Heart left ventricle (tissue), 16 donors: ENCODE measurements around the gene PDYN. TPM values are rescaled to one million over a fixed set of nuclear protein-coding genes. Genes with fewer than 3 reads are reported as not detected.

Source experiments
- ATAC-seq, 4 donors: fragments of 200-7000 bp; cut with Tn5 transposase; one replicate each; pipeline ENCODE4 v1.9.1; 2020 to 2022; ENCODE audit warnings: moderate library complexity in 4 of 4, mild to moderate bottlenecking in 3 of 4, moderate number of reproducible peaks in 1 of 4
- DNase-seq, 5 donors: peaks; one replicate each; pipeline ENCODE4 v3.0.0-alpha.2; 2020
- H3K27ac ChIP-seq, 12 donors: fragments of 200-600 bp; sonication (generic) in 4 of 12; one replicate each; pipeline versions ENCODE4 v1.5.0 to v1.8.0; 2016 to 2022; ENCODE audit warnings: mild to moderate bottlenecking in 2 of 12
- H3K27me3 ChIP-seq, 9 donors: fragments of 200-600 bp; sonication (generic) in 2 of 9; one replicate each; pipeline versions ENCODE4 v1.5.1 to v1.8.0; 2016 to 2022; ENCODE audit warnings: mild to moderate bottlenecking in 3 of 9
- H3K36me3 ChIP-seq, 9 donors: fragments of 200-600 bp; sonication (generic) in 2 of 9; one replicate each; pipeline versions ENCODE4 v1.5.0 to v1.8.0; 2018 to 2022; ENCODE audit warnings: mild to moderate bottlenecking in 2 of 9
- H3K4me1 ChIP-seq, 12 donors: fragments of 200-600 bp; sonication (generic) in 4 of 12; one replicate each; pipeline versions ENCODE4 v1.5.0 to v1.8.0; 2016 to 2022; ENCODE audit warnings: mild to moderate bottlenecking in 3 of 12
- H3K4me3 ChIP-seq, 12 donors: fragments of 200-600 bp; sonication (generic) in 4 of 12; one replicate each; pipeline versions ENCODE4 v1.5.0 to v1.8.0; 2017 to 2022; ENCODE audit warnings: mild to moderate bottlenecking in 9 of 12, moderate library complexity in 4 of 12
- H3K9me3 ChIP-seq, 12 donors: fragments of 200-600 bp; sonication (generic) in 4 of 12; one replicate each; pipeline versions ENCODE4 v1.5.0 to v1.8.0; 2016 to 2022; ENCODE audit warnings: mild to moderate bottlenecking in 1 of 12
- POLR2A ChIP-seq, 2 donors: fragments of 450-650 bp; IDR thresholded peaks; one replicate each; pipeline ENCODE4 v1.6.1; 2017; ENCODE audit warnings: antibody characterized with exemption in 2 of 2, mild to moderate bottlenecking in 2 of 2, moderate library complexity in 2 of 2
- WGBS, 4 donors: extraction: QIAGEN DNeasy Blood & Tissue Kit in 2 of 4; methylation state at CpG; one replicate each; pipeline versions ENCODE4 v1.1.5 to v1.1.7; 2013 to 2018; 5-methylcytosine and 5-hydroxymethylcytosine counted together
- intact Hi-C, 10 donors: fragments of 100-400 bp; cut with DNase I; formaldehyde crosslinking; loops; one replicate each; pipeline versions ENCODE4 v1.11.1 to v1.14.2; 2022
- polyA plus RNA-seq, 2 donors: library from polyadenylated mRNA; stranded (reverse); fragments of 200-250 nt; gene quantifications; one replicate each; pipeline ENCODE4 v1.2.3, GENCODE V29; 2013
- total RNA-seq, 9 donors: library from RNA; depleted of rRNA in 2 of 9; stranded (reverse); fragments of >200 nt in 2 of 9; fragmentation: NEBNext Ultra II Directional in 3 of 9; extraction: Animal tissue kit (Norgen Biotek cat#: 25700) in 3 of 9; gene quantifications; one replicate each; pipeline versions ENCODE4 v1.1.0 to v1.2.4, GENCODE V29; 2016 to 2023
- TF ChIP-seq, protein P1 (sequence below), 12 donors: fragments of 200-600 bp; sonication (generic) in 4 of 12; IDR thresholded peaks; one replicate each; pipeline versions ENCODE4 v1.5.0 to v1.8.0; 2018 to 2022; ENCODE audit warnings: antibody characterized with exemption in 12 of 12, mild to moderate bottlenecking in 5 of 12
- donor health status: ischemic (EF 13 %, LVEDD 7.1; RV severe dilation, severe dysfunction).
- donor health status: healthy with polysubstance abuse.
- donor health status: DM: no; HTN: yes; CAD: no.
- donor health status: DM: no; HTN: no; CAD: no.
- donor health status: ischemic (EF 25% LVEDD 6.9; RV normal size, moderate dysfunction).
- donor health status: ischemic (EF 25% LVEDD 5.7; RV mildly dilated, moderate dysfunction).
- donor health status: healthy.
- donor health status: DM: yes; HTN: yes; CAD: no.
- donor health status: ischemic (EF 35%, LVEDD 5.7; RV mildly dilated, moderate dysfunction).
- donor health status: nonischemic (EF 11% LVEDD 7.7; RV severe dilation, severe dysfunction).
- donor health status: DM: yes; HTN: yes; CAD: no.
- donor health status: PGD.
- donor health status: ischemic (EF 29% LVEDD 5.4; RV normal size, mild dysfunction).
- donor health status: nonischemic (EF 23%, LVEDD 6.1; RV moderate dilation, normal function).

Gene PDYN
- total and polyA plus RNA-seq, 11 donors, result not detected

DNA sequence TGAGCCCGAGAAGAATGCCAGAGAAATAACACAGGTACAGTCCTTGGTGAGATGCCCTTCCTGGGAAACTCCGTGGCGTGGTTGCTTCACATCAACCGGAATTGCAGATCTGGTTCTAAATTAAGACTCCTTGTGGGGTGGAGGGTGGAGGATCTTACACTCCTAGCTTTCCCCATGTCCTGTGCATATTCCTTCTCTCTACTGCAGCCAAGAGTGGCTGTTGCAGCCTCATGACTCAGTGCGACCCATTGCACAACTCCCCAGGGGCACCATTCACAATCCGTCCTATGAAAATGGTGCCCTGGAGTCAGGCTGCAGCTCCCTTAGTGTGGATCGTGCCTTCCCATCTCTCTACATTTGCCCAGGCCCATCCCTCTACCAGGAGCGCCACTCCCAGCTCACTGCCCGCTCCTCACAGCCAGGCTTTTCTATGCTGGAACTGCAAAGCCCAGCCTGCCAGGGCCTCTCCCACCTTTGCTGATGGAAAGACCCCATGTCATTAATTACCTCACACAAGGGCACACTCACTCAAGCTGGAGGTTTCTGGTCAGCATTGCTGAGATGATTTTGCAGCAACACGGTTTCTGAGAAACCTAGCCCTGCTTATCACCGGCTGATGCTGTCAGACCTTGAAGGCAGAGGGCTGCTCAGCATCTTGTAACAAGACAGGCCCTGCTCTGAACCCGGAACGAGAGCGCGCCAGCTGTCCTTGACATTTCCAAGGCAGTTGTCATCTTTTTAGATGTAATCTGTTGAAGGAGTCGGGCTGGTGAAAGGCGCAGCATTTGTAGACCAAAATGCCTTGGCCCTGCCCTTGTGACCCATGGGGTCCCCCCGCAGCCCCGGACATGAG is 58.9 kb downstream of the PDYN start:
- Histone ChIP-seq H3K9me3 (no peaks in the 10 kb centered on the region), H3K4me1 (peaks cover 0 to 37% (median 23%) of the 10 kb centered on the region in 12 donors), H3K36me3 (peaks cover 0 to 65% (median 5%) of the 10 kb centered on the region in 9 donors), H3K27ac (peak overlapping the region in 10 of 12 donors; percentile 25 to 79 (median 60)), H3K4me3 (no peak overlapping the region), H3K27me3 (no peaks in the 10 kb centered on the region)
- DNase-seq (peak in 2 of 5 donors; percentile 80 to 82), ATAC-seq (peak; percentile 9 to 75 (median 54))
- 41 to 50% (median 44%) methylated on average over 19 of the region's 19 CpGs for WGBS, 4 donors
- TF ChIP-seq POLR2A (IDR thresholded peaks at IDR 0.05), result no peak
- TF ChIP-seq, protein P1, sequence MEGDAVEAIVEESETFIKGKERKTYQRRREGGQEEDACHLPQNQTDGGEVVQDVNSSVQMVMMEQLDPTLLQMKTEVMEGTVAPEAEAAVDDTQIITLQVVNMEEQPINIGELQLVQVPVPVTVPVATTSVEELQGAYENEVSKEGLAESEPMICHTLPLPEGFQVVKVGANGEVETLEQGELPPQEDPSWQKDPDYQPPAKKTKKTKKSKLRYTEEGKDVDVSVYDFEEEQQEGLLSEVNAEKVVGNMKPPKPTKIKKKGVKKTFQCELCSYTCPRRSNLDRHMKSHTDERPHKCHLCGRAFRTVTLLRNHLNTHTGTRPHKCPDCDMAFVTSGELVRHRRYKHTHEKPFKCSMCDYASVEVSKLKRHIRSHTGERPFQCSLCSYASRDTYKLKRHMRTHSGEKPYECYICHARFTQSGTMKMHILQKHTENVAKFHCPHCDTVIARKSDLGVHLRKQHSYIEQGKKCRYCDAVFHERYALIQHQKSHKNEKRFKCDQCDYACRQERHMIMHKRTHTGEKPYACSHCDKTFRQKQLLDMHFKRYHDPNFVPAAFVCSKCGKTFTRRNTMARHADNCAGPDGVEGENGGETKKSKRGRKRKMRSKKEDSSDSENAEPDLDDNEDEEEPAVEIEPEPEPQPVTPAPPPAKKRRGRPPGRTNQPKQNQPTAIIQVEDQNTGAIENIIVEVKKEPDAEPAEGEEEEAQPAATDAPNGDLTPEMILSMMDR (IDR thresholded peaks at IDR 0.05), result no peak
- intact Hi-C loops, result loop anchor here in 1 of 10 donors (2.0 kb wide), 1 partner anchor 34 kb away; no protein-coding TSS in a partner anchor

DNA sequence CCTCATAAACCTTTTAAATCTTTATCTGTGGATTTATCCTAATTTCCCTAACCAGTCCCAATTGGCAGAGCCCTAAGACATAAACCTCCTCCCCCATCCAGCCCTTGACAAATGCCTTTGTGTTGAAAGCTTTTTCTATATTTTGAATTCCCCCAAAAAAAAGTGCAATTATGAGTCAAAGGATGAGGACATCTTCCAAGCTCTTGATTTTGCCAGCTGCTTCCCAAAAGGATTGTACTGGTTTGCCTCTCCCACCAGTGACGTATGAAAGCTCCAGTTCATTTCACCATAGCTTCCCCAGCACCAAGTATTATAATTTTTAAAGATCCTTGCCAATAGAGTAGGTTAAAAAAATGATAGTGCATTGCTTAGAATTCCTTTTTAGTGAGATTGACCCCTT is 59.7 kb downstream of the PDYN start:
- Histone ChIP-seq H3K36me3 (peaks cover 0 to 69% (median 5%) of the 10 kb centered on the region in 9 donors), H3K9me3 (no peaks in the 10 kb centered on the region), H3K4me3 (no peak overlapping the region), H3K27me3 (no peaks in the 10 kb centered on the region), H3K4me1 (peaks cover 0 to 41% (median 21%) of the 10 kb centered on the region in 12 donors), H3K27ac (peak overlapping the region in 11 of 12 donors; percentile 25 to 79 (median 55))
- no peak for DNase-seq
- no peak for TF ChIP-seq POLR2A (IDR thresholded peaks at IDR 0.05)
- ATAC-seq, result peak in 1 of 4 donors; percentile 51
- WGBS, 4 donors, result 30 to 39% (median 35%) methylated on average over 1 of the region's 1 CpG
- intact Hi-C loops, result loop anchor here in 1 of 10 donors (2.0 kb wide), 1 partner anchor 33 kb away; no protein-coding TSS in a partner anchor

DNA sequence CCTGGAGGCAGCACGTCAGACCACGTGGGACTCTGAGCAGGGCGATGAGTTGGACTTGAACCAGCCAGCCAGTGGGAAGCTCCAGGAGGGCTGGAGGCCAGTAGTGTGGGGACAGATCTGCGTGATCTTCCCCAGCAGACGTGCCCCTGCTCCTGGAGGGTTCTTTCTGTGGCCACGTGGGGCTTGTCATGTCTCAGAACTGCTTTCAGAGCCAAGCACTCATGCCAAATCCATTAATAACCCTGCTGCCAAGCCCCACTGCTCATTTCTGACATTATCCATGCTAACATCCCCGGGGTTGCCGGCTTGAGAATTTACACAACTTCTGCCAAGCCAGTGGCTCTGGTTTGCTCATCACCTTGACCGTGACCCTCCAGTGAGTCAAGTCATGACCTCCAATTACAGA is 60.4 kb downstream of the PDYN start:
- H3K9me3 ChIP-seq, result no peaks in the 10 kb centered on the region
- peaks cover 0 to 67% (median 4%) of the 10 kb centered on the region in 9 donors for H3K36me3 ChIP-seq
- no peaks in the 10 kb centered on the region for H3K27me3 ChIP-seq
- peak overlapping the region in 11 of 12 donors; percentile 12 to 79 (median 55) for H3K27ac ChIP-seq
- peaks cover 0 to 48% (median 20%) of the 10 kb centered on the region in 12 donors for H3K4me1 ChIP-seq
- WGBS, 4 donors, result 23 to 36% (median 29%) methylated on average over 9 of the region's 9 CpGs
- DNase-seq, result peak in 4 of 5 donors; percentile 70 to 86 (median 80)
- ATAC-seq, result peak; percentile 54 to 79 (median 73)
- H3K4me3 ChIP-seq, result no peak overlapping the region
- no peak for TF ChIP-seq POLR2A (IDR thresholded peaks at IDR 0.05)
- TF ChIP-seq, protein P1 (IDR thresholded peaks at IDR 0.05), result no peak
- intact Hi-C loops, result no loop called here

DNA sequence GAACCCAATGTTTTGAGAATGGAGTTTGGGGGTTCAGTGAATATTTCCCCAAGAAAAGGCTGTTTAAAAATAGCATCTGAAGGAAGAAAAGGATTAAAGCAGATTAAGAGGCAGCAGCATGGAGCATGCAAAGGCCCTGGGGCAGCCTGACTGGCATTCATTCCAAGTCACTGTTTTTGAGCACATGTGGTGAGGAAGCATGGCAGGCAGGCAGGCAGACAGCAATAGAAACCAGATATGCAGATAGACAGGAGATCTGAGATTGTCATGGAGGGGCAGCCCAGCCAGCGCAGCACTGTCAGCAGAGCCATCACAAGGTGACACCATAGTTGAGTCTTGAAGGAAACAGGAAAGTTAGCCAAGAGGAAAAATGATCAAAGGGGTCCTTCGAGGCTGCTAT is 60.9 kb downstream of the PDYN start:
- intact Hi-C loops, result no loop called here
- Histone ChIP-seq H3K27ac (peak overlapping the region in 8 of 12 donors; percentile 12 to 79 (median 60)), H3K4me3 (no peak overlapping the region), H3K4me1 (peaks cover 0 to 52% (median 20%) of the 10 kb centered on the region in 12 donors), H3K9me3 (no peaks in the 10 kb centered on the region), H3K27me3 (no peaks in the 10 kb centered on the region), H3K36me3 (peaks cover 0 to 67% (median 0%) of the 10 kb centered on the region in 9 donors)
- 49 to 66% (median 56%) methylated on average over 2 of the region's 2 CpGs for WGBS, 4 donors
- no peak for DNase-seq
- ATAC-seq, result no peak
- TF ChIP-seq POLR2A (IDR thresholded peaks at IDR 0.05), result no peak
- TF ChIP-seq, protein P1 (IDR thresholded peaks at IDR 0.05), result no peak
